ENCODE measurements around the gene MRPL43. TPM values are rescaled to one million over a fixed set of nuclear protein-coding genes. Genes with fewer than 3 reads are reported as not detected.

MRPL43 gene
- total and polyA plus RNA-seq, 10 of the 15 experiments (the other 5 are each of a cell fraction or from before 2014, with no cell fraction given), result 16.6 to 108 (median 65.1) TPM

DNA sequence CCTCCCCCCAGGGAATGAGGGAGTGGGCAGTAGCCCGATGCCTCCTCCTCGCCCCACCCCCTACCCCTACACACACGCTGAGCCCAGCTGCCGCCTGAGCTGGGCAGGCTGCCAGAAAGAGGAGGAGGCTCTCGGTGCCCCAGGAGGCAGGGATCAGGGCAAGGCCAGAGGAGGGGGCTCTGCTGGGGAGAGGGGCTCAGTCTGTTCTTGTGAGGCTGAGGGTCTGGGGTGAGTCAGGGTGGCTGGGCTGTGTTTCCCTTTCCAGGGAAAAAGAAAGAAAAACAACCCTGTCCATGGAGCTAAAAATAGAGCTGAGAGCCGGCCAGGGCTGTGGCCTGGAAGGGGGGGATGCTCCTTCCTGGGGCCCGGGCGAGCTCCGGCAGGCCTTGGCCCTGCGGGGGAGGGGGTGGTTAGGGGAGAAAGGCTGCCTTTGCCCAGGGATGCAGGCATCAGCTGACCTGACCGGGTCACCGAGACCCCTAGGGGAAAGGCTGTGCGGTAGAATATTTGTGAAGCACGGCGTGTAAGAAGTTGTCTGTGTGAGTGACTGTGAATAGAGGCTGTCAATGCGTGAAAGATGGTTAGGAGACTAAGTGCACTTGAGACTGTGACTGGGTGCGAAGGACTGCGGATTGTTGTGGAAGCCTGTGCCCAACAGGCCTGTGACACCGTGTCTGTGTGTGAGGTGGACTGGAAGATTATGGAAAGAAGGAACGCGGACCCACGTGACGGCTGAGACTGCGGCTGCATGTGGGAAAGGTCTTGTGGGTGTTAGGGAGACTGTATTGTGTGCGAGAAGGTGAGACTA lies 11.1 kb upstream of the MRPL43 start (continued):
- TF ChIP-seq, protein P1, sequence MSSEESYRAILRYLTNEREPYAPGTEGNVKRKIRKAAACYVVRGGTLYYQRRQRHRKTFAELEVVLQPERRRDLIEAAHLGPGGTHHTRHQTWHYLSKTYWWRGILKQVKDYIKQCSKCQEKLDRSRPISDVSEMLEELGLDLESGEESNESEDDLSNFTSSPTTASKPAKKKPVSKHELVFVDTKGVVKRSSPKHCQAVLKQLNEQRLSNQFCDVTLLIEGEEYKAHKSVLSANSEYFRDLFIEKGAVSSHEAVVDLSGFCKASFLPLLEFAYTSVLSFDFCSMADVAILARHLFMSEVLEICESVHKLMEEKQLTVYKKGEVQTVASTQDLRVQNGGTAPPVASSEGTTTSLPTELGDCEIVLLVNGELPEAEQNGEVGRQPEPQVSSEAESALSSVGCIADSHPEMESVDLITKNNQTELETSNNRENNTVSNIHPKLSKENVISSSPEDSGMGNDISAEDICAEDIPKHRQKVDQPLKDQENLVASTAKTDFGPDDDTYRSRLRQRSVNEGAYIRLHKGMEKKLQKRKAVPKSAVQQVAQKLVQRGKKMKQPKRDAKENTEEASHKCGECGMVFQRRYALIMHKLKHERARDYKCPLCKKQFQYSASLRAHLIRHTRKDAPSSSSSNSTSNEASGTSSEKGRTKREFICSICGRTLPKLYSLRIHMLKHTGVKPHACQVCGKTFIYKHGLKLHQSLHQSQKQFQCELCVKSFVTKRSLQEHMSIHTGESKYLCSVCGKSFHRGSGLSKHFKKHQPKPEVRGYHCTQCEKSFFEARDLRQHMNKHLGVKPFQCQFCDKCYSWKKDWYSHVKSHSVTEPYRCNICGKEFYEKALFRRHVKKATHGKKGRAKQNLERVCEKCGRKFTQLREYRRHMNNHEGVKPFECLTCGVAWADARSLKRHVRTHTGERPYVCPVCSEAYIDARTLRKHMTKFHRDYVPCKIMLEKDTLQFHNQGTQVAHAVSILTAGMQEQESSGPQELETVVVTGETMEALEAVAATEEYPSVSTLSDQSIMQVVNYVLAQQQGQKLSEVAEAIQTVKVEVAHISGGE (CRISPR knock-in tag; IDR thresholded peaks at IDR 0.05), result no peak
- TF ChIP-seq HDGF (IDR thresholded peaks at IDR 0.05) (peak; percentile 87; the same call in 1 of the 2 replicates), IKZF2 (IDR thresholded peaks at IDR 0.05) (peak; percentile 8 to 12; a peak in 2 of 4 replicates), BACH1 (IDR thresholded peaks at IDR 0.05; ENCODE audit: borderline replicate concordance) (peak; percentile 19; the same call in 1 of the 2 replicates), MEF2A (IDR thresholded peaks at IDR 0.05; ENCODE audit: insufficient read depth, low read depth, low read length) (0 out of 2 replicates have a peak, but pooled peaks have one; percentile 17), CBX3 (IDR thresholded peaks at IDR 0.05; ENCODE audit: borderline replicate concordance, low read depth) (no peak), TCF12 (IDR thresholded peaks at IDR 0.05; ENCODE audit: low read depth, low read length) (peak; percentile 74), EED (IDR thresholded peaks at IDR 0.05; ENCODE audit: low read depth) (peak; percentile 6; the same call in 1 of the 2 replicates), TCF3 (IDR thresholded peaks at IDR 0.05; ENCODE audit: borderline replicate concordance, insufficient read depth, low read depth, low read length) (peak; percentile 74)
- TF ChIP-seq, protein P2, sequence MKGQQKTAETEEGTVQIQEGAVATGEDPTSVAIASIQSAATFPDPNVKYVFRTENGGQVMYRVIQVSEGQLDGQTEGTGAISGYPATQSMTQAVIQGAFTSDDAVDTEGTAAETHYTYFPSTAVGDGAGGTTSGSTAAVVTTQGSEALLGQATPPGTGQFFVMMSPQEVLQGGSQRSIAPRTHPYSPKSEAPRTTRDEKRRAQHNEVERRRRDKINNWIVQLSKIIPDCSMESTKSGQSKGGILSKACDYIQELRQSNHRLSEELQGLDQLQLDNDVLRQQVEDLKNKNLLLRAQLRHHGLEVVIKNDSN (IDR thresholded peaks at IDR 0.05; ENCODE audit: borderline replicate concordance, extremely low read length, insufficient read depth, low read depth, low read length), result peak; percentile 16
- TF ChIP-seq, protein P3, sequence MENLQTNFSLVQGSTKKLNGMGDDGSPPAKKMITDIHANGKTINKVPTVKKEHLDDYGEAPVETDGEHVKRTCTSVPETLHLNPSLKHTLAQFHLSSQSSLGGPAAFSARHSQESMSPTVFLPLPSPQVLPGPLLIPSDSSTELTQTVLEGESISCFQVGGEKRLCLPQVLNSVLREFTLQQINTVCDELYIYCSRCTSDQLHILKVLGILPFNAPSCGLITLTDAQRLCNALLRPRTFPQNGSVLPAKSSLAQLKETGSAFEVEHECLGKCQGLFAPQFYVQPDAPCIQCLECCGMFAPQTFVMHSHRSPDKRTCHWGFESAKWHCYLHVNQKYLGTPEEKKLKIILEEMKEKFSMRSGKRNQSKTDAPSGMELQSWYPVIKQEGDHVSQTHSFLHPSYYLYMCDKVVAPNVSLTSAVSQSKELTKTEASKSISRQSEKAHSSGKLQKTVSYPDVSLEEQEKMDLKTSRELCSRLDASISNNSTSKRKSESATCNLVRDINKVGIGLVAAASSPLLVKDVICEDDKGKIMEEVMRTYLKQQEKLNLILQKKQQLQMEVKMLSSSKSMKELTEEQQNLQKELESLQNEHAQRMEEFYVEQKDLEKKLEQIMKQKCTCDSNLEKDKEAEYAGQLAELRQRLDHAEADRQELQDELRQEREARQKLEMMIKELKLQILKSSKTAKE (IDR thresholded peaks at IDR 0.05; ENCODE audit: low read depth, poor library complexity, severe bottlenecking), result peak; percentile 33
- TF ChIP-seq, protein P4, sequence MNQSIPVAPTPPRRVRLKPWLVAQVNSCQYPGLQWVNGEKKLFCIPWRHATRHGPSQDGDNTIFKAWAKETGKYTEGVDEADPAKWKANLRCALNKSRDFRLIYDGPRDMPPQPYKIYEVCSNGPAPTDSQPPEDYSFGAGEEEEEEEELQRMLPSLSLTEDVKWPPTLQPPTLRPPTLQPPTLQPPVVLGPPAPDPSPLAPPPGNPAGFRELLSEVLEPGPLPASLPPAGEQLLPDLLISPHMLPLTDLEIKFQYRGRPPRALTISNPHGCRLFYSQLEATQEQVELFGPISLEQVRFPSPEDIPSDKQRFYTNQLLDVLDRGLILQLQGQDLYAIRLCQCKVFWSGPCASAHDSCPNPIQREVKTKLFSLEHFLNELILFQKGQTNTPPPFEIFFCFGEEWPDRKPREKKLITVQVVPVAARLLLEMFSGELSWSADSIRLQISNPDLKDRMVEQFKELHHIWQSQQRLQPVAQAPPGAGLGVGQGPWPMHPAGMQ (IDR thresholded peaks at IDR 0.05; ENCODE audit: borderline replicate concordance), result no peak

Data from GM12878 (cell line).